HFFc6 (cell line): ENCODE measurements around the gene MICAL2. TPM values are rescaled to one million over a fixed set of nuclear protein-coding genes. Genes with fewer than 3 reads are reported as not detected.

Experiments
- DNase-seq: peaks from one replicate; pipeline ENCODE4 v3.0.0-alpha.2; 2018
- H3K27ac Mint-ChIP-seq: 2 replicates; pipeline ENCODE4 v1.8.0; 2020; ENCODE audit warnings: mild to moderate bottlenecking, mixed read lengths
- H3K27me3 Mint-ChIP-seq: 2 replicates; pipeline ENCODE4 v1.8.0; 2021; ENCODE audit warnings: mild to moderate bottlenecking, moderate library complexity, mixed read lengths; ENCODE audit not compliant: insufficient read depth
- H3K36me3 Mint-ChIP-seq: 2 replicates; pipeline ENCODE4 v1.8.0; 2021; ENCODE audit warnings: low read depth, mixed read lengths
- H3K4me1 Mint-ChIP-seq: 2 replicates; pipeline ENCODE4 v1.8.0; 2020; ENCODE audit warnings: low read depth, mixed read lengths
- H3K4me3 Mint-ChIP-seq: 2 replicates; pipeline ENCODE4 v1.8.0; 2020; ENCODE audit warnings: mild to moderate bottlenecking, moderate library complexity, mixed read lengths
- H3K9me3 Mint-ChIP-seq: 2 replicates; pipeline ENCODE4 v1.8.0; 2020; ENCODE audit warnings: mild to moderate bottlenecking, mixed read lengths
- total RNA-seq, 6 experiments: library from RNA; stranded (reverse); fragmentation: NEBNext Ultra II Directional; extraction: Animal tissue kit (Norgen Biotek cat#: 25700); gene quantifications; 2 replicates in 1 of 6; 3 replicates in 5 of 6; pipeline ENCODE4 v1.2.3, GENCODE V29; 2021
- TF ChIP-seq, protein P1 (sequence below): fragments of 200-600 bp; sonication (generic); IDR thresholded peaks from 2 replicates; pipeline ENCODE4 v1.5.0; 2021; ENCODE audit warnings: antibody characterized with exemption, mild to moderate bottlenecking

MICAL2 gene
- total RNA-seq, 6 experiments from 2014 or later = 199 to 252 (median 233) TPM

DNA sequence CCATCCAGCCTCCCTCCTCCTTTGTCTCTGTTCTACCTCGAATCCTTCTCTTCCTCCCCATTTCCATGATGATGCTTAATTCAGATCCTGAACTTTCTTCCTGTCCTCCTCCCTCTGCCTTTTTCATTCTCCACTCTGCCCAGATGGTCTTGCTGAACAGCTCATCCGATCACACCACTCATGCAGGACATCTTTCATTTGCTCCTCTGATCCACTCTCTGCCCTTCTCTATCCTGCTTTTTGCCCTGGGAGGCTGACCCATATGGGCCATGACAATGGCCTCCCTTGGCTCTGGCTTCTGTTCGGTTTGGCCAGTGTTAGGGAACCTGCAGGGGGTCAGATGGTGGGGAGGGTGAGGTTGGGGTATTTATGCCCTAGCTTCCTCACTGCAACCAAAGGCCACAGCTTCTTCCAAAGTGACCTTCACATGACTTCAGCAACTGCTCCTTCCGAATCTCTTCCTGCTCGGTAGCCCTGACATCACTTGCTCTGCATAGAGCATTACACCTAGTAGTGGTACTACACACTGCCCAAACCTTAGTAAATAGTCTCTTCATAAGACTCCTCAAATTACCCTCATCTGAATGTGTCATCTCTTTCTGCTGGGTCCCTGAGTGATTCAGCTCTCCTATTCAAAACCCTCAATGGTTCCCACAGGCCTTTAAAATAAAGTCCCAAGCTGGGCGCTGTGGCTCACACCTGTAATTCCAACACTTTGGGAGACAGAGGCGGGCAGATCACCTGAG lies 32.7 kb upstream of the MICAL2 start:
- Mint-ChIP-seq H3K27me3 (peaks cover 4% of the 10 kb centered on the region; the same call in 1 of the 2 replicates), H3K9me3 (peaks cover 15% of the 10 kb centered on the region; the same call in 1 of the 2 replicates), H3K27ac (peak overlapping the region; percentile 96), H3K4me3 (peak overlapping the region; percentile 34), H3K36me3 (peaks cover 17% of the 10 kb centered on the region), H3K4me1 (peaks cover 80% of the 10 kb centered on the region)
- TF ChIP-seq, protein P1, sequence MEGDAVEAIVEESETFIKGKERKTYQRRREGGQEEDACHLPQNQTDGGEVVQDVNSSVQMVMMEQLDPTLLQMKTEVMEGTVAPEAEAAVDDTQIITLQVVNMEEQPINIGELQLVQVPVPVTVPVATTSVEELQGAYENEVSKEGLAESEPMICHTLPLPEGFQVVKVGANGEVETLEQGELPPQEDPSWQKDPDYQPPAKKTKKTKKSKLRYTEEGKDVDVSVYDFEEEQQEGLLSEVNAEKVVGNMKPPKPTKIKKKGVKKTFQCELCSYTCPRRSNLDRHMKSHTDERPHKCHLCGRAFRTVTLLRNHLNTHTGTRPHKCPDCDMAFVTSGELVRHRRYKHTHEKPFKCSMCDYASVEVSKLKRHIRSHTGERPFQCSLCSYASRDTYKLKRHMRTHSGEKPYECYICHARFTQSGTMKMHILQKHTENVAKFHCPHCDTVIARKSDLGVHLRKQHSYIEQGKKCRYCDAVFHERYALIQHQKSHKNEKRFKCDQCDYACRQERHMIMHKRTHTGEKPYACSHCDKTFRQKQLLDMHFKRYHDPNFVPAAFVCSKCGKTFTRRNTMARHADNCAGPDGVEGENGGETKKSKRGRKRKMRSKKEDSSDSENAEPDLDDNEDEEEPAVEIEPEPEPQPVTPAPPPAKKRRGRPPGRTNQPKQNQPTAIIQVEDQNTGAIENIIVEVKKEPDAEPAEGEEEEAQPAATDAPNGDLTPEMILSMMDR = no peak
- DNase-seq = no peak

DNA sequence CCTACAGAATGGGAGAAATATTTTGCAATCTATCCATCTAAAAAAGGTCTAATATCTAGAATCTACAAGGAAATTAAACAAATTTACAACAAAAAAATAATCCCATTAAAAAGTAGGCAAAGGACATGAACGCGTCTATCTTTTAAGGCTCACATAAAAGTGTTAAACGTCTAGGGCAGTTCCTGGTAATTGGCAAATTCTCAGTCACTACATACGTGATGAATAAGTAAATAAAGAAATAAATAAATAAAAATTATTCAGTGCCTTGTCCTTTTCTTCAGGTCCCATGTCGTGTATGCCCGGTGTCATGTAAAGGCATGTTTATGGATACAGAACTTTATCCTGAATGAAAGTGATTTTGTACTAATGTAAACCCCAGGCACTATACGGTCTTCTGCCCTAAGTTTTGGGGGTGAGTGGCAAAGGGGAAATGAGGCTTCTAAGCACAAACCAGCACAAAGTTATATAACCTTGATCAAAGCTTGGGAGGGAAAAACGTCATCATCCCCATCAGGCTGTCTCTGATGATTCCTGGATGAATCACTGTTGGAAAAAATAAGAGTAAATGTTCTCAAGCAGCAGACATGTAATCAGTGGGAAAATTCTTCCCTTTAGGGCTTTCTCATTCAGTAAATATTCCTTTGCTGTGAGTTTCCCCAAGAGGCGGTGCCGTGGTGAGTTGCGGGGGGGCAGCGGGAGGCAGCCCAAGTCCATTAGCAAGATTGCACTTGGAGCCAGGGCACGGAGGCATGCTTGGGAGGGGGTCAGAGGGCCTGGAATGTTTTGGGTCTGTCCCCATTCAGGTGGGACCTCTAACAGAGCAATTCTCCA lies 30.4 kb upstream of the MICAL2 start:
- Mint-ChIP-seq H3K4me1 (peaks cover 74% of the 10 kb centered on the region), H3K9me3 (peaks cover 16% of the 10 kb centered on the region), H3K4me3 (peak overlapping the region; percentile 69), H3K27ac (peak overlapping the region; percentile 96), H3K36me3 (peaks cover 22% of the 10 kb centered on the region), H3K27me3 (no peaks in the 10 kb centered on the region; the same call in 1 of the 2 replicates)
- DNase-seq = peak; percentile 98
- TF ChIP-seq, protein P1 = no peak

DNA sequence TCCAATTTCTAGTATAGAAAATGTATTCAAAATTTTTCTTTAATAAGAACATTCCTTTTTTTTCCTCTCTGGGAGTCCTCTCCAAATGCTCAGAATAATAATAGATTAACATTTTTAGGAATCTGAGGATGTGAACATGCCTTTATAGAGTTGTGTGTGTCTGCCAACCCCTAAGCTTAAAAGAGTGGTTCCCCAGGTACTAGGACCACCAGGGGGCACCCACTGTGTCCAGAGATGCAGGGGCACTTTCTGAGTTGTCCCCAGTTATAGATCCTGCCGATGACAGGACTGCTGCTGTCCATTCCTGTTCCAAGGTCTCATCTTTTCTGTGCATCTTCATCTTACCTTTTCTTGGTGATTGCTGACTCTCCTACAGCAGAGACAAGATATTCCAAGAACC lies 27.0 kb upstream of the MICAL2 start:
- TF ChIP-seq, protein P1 = peak; percentile 60
- H3K27me3 Mint-ChIP-seq = peaks cover 6% of the 10 kb centered on the region
- DNase-seq = no peak
- H3K27ac Mint-ChIP-seq = peak overlapping the region; percentile 100
- peaks cover 23% of the 10 kb centered on the region for H3K36me3 Mint-ChIP-seq
- H3K4me1 Mint-ChIP-seq = peaks cover 74% of the 10 kb centered on the region
- H3K4me3 Mint-ChIP-seq = no peak overlapping the region
- H3K9me3 Mint-ChIP-seq = peaks cover 13% of the 10 kb centered on the region

DNA sequence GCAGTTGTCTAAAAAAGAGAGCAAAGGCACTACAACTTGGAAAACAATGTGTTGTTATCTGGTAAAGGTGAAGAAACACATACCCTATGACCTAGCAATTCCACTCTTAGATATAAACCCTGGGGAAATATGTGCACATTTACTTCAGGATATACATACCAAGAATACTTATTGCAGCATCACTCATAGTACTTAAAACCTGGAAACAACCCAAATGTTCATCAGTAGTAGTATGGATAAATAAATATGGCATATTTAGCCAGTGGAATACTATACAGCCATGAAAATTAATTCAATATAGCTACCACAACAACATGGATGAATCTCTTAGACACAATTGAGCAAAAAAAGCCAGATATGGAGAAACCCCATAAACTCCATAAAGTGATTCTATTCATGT lies 26.1 kb upstream of the MICAL2 start:
- peaks cover 13% of the 10 kb centered on the region for H3K9me3 Mint-ChIP-seq
- peaks cover 7% of the 10 kb centered on the region for H3K27me3 Mint-ChIP-seq
- peaks cover 74% of the 10 kb centered on the region for H3K4me1 Mint-ChIP-seq

More for the DNA sequence above, 26.1 kb upstream of the MICAL2 start:
- Mint-ChIP-seq H3K4me3 (no peak overlapping the region), H3K27ac (peak overlapping the region; percentile 100), H3K36me3 (peaks cover 24% of the 10 kb centered on the region)
- TF ChIP-seq, protein P1 = no peak
- DNase-seq = no peak
